SIG-M5 (cell line): Measurements from ENCODE around the gene MACROD2.
"Not testable (repeated sequence)": the region's sequence is repeated elsewhere in the genome, so short reads cannot be mapped to it uniquely, and the experiment has no call there.

Experiments used
- DNase-seq: peaks from one replicate; lab custom pipeline; 2025; lab: John Stamatoyannopoulos, UW

Gene MACROD2

DNA sequence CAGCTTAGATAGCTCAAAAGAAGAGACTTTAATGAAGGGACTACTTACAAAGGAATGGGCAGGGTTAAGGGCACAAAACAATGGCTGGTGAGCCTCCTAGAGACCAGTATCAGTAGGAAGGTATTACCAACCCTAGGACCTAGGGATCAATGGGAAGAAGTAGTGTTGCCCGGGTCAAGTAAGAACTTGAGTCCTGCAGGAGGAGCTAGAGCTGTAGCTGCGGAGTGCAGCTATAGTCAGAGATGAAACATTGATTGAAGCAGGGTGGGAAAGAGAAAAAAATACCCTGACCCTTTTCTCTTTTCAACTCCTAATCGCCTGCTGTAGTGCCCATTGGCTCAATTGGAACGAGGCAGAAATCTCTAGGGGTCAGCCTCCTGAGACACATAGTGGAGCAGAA is 198.1 kb downstream of the MACROD2 start:
- DNase-seq = no peak

DNA sequence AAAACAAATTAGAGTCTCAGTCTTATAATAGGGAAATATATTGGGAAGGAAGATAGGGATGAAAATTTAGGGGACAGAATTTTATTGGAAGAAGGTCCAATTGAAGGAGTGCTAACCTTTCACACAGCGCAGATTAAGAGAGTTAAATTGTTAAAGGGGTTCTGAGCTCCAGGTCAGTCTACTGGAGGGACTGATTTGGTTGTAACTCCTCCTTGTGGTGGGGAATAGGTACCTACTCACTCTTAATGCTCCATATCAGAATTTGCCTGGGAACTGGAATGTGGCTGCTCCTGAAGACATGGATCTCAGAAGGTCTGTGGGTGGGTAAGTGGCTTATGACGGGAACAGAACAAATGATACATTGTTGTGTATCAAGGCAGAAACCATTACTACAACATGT is 198.6 kb downstream of the MACROD2 start:
- DNase-seq = no peak

DNA sequence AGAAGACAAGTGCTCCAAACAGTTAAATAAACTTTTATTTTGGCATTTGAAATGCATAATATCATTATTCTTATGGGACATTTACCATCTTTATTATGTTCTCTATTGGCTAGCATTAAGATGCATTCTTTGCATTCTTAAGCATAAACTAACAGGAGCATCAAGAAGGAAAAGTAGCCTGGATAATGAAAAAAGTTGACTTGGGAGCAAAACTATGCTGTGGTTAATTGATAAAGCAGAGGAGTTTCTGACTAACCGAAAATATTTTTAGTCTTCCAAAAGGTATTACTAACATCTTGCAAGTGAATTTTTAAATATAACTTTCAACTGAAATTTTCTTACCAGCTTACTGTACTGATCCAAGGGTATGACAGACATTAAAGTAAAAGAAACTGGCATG is 201.8 kb downstream of the MACROD2 start:
- DNase-seq = no peak

DNA sequence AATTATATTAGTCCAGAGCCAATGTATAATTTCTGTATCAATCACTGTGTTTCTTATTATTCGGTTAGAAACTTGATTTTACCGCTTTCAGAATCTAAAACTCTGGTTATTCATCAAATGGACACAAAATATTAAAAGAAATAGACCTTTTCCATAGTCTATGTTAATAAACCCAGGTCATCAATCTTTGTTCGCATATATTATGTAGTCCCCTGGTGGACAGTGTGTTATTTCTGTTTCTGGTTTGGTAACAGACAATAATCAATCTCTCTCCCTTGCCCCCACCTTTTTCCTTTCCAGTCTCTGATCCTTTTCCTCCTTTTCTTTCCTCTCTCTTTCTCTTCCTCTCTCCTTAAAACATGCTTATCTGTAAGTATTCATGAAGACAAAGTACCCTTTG is 203.1 kb downstream of the MACROD2 start:
- DNase-seq = no peak

DNA sequence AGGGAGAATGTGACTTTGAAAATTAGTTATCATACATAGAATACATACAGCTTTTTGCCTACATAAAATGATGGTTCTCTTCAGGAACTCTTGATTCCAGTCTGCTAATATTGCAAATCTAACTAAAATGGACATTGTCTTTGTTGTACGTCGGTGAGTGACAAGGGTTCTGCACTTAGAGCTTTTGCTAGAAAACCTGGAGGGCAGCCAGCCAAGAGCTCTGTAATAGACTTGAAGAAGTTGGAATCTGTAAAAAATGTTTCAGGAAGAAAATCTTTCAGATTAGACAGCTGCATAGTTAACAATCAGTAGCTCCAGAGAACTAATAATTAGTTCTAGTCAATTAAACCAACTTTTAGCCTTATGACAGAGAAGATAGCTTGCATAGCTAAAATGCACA is 203.8 kb downstream of the MACROD2 start:
- DNase-seq = no peak

DNA sequence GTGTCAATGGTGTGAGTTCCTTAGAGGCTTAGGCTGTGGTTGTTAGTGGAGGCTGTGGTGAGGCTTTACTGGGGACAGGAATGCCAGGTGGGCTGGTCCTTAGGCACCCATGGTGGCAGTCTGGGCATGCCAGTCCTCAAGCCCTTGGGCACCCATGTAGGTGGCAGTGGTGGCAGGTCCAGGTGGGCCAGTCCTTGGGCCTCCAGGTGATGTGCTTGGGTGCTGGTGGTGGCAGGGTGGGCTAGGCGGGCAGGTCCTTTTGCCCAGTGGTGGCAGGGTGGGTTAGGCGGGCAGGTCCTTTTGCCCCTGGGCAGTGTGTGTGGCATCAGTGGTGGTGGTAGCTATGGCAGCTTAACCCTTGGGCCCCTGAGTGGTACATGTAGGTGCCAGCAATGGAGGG is 208.3 kb downstream of the MACROD2 start:
- DNase-seq = no peak

DNA sequence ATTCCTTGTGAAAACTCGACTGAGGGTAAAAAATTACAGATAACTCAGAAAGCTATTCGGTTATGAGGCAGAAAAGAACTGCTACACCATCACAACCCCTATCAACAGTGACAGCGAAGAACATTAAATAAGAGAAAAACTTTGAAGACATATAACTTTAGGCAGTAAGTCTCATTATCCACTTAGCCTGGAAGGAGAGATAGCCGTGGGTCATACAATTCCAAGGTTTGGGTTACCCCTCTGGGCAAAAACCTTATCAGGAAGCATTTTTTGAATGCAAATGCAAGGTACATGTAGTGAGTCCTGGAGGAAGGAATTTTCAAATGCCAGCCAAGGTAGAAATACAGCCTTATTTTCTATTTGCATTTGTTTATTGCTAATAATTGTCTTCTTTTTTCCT is 212.3 kb downstream of the MACROD2 start:
- no peak for DNase-seq

DNA sequence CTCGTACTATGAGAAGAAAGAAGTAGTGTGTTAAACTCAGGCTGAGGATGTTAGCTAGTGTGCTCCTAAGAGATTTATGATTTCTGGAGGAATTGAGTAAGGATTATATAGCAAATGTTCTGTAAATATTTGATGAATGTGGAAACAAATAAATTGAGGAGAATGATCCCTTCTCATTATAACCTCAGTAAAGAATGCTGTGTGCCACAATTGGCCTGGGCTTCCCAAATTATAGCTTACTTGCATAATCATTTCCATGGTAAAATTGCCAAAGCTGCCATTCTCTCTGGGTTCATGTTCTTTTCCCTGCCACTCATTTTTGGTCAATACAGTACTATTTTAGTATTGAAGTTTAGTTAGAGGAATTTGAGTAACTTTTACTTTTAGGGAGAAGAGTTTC is 213.6 kb downstream of the MACROD2 start:
- no peak for DNase-seq

DNA sequence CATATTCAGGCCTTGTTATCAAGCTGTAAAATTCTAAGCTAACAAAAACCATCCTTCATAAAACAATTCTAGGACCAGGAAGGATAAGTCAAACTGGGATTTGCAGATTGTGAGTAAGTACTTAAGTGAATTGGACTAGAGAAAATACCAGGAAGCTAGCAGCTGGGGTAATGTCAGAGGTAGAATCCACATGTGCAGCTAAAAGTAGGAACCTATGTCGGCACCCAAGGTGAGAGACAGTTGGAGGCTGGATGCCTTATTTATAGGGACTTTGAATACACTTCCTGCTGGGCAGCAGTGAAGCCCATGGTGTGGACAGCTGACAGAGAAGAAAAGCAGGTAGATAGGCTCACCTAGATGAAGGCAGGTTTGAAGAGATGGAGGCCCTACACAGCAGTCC is 214.8 kb downstream of the MACROD2 start:
- DNase-seq = no peak

DNA sequence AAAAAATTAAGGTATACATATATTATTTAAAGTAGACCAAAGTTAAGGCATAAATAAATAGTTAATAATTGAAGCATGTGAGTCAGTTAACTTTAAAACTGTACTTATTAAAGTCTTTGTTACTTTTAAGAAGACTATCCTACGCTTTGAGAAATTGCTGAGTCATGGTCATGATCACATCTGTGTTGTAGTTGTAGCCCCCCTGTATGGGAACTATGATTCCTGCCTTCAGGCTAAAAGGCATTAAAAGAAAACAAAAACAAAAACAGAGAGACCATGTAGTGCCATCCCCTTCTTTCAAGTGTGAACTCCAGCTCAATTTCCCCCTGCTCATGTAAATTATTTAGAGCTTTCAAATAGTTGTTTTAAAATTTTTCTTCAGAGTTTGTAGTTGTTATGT is 218.7 kb downstream of the MACROD2 start:
- DNase-seq = no peak

DNA sequence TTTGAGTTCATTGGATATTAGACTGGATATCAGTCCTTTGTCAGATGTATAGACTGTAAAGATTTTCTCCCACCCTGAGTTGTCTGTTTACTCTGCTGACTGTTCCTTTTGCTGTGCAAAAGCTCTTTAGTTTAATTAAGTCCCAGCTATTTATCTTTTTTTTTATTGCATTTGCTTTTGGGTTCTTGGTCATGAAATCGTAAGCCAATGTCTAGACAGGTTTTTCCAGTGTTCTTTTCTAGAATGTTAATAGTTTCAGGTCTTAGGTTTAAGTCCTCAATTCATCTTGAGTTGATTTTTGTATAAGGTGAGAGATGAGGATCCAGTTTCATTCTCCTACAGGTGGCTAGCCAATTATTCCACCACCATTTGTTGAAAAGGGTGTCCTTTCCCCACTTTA is 220.6 kb downstream of the MACROD2 start:
- DNase-seq = not testable (repeated sequence)

DNA sequence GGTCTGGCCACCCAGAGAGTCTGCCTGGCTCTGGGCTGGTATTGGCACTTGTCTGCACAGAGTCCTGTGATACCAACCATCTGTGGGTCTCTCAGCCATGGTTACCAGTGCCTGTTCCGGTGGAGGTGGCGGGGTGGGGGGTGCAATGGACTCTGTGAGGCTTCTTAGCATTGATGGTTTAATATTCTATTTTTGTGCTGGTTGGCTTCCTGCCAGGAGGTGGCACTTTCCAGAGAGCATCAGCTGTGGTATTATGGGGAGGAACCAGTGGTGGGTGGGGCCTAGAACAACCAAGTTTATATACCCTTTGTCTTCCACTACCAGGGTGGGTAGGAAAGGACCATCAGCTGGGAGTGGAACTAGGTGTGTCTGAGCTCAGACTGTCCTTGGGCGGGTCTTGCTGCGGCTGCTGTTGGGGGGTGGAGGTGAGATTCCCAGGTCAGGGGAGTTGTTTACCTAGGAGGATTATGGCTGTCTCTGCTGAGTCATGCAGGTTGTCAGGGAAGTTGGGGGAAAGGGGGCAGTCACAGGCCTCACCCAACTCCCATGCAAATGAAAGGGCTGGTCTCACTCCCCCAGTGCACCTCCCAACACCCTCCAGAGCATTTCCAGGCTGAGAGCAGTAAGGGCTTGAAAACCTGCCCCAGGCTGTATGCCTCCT is 224.6 kb downstream of the MACROD2 start:
- no peak for DNase-seq

DNA sequence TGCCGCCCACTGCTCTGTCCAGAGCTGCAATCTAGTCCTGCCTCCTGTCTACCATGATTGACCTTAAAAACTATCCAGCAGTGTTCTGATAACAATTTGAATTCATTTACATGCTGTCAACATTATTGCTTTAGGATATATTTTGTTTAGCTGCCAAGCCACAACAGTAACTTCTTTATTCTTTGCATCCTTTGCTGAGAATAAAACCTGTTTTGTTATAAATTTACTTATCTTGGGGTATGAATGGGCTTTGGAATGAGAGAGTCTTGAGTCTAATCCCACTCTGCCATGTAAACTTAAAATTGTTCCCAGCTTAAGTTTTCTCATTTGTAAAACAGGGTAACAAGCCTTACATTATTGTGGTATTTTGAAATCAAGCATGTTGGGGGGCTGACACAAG is 225.7 kb downstream of the MACROD2 start:
- DNase-seq = no peak

DNA sequence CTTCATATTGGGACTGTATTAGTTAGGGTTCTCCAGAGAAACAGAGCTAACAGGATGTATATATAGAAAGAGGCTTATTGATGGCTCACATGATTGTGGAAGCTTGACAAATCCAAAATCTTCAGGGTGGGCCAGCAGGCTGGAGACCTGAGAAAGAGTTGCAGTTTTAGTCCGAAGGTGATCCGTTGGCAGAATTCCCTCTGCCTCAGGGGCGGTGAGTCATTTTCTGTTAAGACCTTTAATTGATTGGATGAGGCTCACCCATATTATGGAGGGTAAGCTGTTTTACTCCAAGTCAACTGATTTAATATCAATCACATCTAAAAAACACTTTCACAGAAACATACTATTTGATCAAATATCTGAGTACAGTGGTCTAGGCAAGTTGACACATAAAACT is 228.5 kb downstream of the MACROD2 start:
- no peak for DNase-seq

DNA sequence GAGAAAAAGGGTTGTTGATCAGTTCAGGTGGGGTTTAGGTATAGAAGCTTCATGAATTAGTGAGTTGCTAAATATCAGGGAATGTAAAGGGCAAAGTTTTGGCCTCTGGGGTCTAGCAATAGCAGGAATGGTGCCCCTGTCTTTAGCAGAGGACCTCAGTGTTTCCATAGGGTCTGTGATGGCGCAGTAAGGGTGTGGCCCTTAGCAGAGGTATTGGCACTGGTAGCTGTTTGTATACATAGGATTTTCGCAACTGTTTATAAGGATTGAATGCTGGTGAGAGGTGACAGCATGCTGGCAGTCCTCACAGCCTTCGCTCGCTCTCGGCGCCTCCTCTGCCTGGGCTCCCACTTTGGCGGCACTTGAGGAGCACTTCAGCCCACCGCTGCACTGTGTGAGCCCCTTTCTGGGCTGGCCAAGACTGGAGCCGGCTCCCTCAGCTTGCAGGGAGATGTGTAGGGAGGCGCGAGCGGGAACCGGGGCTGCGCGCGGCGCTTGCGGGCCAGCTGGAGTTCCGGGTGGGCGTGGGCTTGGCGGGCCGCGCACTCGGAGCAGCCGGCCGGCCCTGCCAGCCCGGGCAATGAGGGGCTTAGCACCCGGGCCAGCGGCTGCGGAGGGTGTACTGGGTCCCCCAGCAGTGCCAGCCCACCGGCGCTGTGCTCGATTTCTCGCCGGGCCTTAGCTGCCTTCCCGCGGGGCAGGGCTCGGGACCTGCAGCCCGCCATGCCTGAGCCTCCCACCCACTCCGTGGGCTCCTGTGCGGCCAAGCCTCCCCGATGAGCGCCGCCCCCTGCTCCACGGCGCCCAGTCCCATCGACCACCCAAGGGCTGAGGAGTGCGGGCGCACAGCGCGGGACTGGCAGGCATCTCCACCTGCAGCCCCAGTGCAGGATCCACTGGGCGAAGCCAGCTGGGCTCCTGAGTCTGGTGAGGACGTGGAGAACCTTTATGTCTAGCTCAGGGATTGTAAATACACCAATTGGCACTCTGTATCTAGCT is 231.0 kb downstream of the MACROD2 start:
- DNase-seq = not testable (repeated sequence)

DNA sequence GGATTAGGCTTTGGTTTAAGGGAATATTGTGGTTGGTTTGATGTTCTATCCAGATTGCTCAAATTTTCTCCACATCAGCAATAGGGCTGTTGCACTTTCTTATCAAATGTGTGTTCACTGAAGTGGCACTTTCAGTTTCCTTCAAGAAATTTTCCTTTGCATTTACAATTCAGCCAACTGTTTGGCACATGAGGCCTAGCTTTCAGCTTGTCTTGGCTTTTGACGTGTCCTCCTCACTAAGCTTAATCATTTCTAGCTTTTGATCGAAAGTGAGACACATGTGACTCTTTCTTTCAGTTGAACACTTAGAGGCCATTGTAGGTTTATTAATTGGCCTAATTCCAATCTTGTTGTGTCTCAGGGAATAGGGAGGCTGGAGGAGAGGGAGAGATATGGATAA is 237.3 kb downstream of the MACROD2 start:
- DNase-seq = no peak

DNA sequence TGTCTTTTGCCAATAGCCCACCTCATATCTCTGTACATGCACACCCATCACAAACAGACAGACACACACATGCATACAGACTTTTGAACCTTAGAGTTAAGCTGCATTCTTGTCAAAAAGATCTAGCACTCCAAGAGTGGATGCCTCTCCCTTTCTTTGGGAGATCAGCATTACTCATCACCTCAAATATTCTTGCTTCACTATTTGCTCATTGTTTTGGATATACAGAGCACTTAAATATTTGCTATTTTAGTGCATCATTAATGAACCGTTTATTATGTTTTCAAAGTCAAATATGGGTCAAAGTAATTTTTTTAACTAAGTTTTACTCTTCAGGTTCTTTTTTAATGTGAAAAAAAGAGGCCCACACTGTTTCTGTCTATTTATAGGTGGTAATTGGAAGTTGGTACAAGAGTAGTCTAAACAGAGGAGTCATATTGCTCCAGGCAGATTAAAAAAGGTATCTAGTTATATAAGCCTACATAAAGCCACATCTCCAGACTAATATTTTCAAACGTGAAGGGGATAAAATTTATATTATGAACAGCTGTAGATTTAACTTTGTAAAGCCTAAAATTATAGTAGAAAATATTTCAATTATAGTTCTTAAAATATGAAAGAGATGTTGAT is 239.5 kb downstream of the MACROD2 start:
- DNase-seq = no peak

DNA sequence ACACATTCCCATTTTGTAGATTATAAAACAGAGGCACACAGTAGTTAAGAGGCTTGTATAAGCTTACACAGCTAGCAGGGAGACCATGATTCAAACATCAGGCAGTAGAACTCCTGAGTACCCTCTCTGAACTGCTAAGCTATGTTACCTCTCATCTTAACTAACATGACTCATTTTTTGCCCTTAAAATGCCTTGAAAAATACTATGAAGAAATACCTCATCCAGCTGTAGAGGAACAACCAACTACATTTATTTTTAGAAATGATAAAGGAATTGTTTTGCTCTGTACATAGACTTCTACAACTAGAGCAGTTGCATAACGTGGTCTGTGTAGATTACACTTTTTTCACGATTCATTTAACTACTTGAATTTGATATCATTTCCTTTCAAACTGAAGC is 240.0 kb downstream of the MACROD2 start:
- no peak for DNase-seq

DNA sequence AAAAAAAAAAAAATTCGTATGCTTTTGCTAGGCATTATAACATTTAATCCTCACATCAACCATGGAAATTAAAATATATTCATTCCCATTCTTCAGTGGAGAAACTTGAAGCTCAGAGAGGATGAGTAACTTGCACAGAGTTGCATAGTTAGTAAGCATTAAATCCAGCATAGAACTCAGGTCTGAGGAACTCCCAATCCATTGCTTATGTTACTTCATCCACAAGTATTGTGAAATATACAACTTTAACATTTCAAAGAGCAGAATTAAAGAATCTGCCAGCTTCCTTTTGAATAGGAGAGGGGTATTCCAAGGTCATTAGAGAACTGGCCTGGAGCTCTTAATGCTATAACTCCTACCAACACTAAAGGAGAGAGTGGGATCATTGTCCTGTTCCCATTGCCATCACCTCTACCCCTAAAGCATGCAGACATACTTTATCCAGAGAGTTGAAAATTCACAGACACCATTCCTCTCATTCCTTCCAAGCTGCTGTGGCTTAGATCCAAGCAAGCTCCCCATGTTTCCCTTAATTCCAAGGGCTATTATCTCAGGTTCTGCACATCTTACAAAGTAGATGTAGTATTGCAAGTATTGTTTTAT is 250.2 kb downstream of the MACROD2 start:
- no peak for DNase-seq

DNA sequence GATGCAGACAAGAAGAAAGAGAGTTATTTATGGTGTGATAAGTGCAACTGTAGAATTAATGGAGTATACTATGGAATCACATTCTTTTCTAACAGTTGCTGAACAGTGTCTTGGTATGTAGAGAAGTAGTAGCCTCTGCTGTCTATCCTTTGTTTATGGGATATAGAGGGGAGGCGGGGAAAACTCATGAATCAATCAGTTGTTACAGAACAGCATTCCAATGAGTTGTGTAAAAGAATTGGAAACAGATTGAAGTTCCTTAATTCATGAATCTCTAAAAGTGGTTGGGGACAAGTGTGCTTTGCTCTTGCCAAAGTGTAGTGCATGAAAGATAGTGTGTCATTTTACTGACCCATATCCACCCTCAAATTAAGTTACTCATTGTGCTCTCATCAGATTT is 264.4 kb downstream of the MACROD2 start:
- no peak for DNase-seq

DNA sequence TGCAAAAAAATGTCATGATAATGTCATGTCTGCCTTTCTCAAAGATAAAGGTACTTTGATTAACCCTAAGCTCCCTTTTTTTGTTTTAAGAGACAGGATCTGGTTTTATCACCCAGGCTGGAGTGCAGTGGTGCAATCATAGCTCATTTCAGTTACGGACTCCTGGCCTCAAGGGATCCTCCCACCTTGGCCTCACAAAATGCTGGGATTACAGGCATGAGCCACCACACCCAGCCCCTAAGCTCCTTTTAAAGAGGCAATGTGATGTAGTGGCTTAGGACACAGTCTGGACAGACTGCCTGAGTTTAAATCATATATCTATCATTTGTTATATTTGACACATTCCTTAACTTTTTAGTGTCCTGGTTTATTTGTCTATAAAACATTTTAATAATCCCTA is 265.1 kb downstream of the MACROD2 start:
- DNase-seq = no peak

DNA sequence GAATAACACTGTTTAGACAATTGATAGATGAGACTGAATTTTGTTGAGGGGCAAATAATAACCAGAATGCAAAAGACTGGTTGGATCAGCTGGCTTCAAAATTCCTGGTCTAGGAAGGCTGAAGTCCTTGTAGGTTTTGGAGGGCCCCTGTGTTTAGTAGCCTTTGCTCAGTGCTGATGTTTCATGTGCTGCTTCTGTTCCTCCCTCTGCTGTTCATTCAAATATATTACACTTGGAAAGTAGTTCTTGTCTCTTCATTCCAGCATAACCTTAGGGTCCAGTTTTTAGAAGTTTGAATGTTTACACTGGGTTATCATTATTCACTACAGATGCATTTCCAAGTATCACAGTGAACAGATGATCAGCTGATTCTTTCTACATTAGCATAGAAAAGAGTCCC is 269.6 kb downstream of the MACROD2 start:
- DNase-seq = no peak

DNA sequence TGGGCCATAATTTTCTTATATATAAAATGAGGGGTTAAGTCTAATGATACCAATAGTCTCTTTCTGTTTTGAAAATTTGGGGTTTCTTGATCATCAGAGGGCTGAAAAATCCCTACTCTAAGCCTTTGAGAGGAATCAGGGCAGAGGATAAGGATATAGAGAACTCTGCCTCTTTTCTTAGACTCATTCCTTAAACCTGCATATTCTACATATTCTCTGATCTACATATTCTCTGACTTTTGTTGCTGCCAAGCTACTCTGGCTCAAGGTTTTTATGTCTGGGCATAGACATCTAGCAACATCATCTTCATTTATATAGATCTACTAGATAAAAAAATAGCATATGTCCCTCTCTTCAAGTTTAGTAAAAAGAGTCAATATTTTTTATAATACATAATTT is 270.9 kb downstream of the MACROD2 start:
- no peak for DNase-seq
